ENCODE measurements around the gene WIPF2. TPM values are rescaled to one million over a fixed set of nuclear protein-coding genes. Genes with fewer than 3 reads are reported as not detected.

WIPF2 gene
- total RNA-seq = 10 to 100 TPM; 10.7 to 13.2 TPM
- 10 to 100 TPM; 49.2 to 54.3 TPM for polyA plus RNA-seq (ENCODE audit: insufficient read length in 2 of 2)
- long read RNA-seq, donor 1, full-length matches to known transcripts = 15 of 15 reads
- long read RNA-seq, donor 1, partial matches to known transcripts = 0 of 15 reads
- long read RNA-seq, donor 1, other reads (novel, unspliced or antisense) = 0 of 15 reads
- long read RNA-seq, donor 2, transcript WIPF2-205 (3 exons, 554 nt) = major isoform, 5 of 19 reads
- long read RNA-seq, donor 2, partial matches to known transcripts = 14 of 19 reads
- long read RNA-seq, donor 2, other reads (novel, unspliced or antisense) = 0 of 19 reads
- long read RNA-seq, donor 3, full-length matches to known transcripts = 6 of 11 reads
- long read RNA-seq, donor 3, partial matches to known transcripts = 5 of 11 reads
- long read RNA-seq, donor 3, other reads (novel, unspliced or antisense) = 0 of 11 reads
- long read RNA-seq, donor 4, partial matches to known transcripts = 12 of 13 reads
- long read RNA-seq, donor 4, other reads (novel, unspliced or antisense) = 0 of 13 reads

- H3K9me3 ChIP-seq (ENCODE audit: control insufficient read depth, insufficient read depth, low read length) = no peaks in the 10 kb centered on the region
- peak within 1 kb of the TSS; percentile 97 for H3K27ac ChIP-seq (ENCODE audit: low read depth, low read length)
- H3K4me1 ChIP-seq (ENCODE audit: control insufficient read depth, insufficient read depth, low read length) = peaks cover 30% of the 10 kb centered on the region
- DNase-seq (ENCODE audit: low read depth in 4 of 6, low spot score in 6 of 6) = peak; percentile 91 to 100 (median 97)
- H3K36me3 ChIP-seq (ENCODE audit: control insufficient read depth, insufficient read depth, low read length) = peaks cover 4% of the 10 kb centered on the region
- 1% methylated on average over 51 of the region's 59 CpGs for WGBS (ENCODE audit: insufficient coverage)
- H3K4me3 ChIP-seq (ENCODE audit: low read depth, low read length) = peak within 1 kb of the TSS; percentile 70
- no peaks in the 10 kb centered on the region for H3K27me3 ChIP-seq (ENCODE audit: control insufficient read depth, insufficient read depth, low read length)
Measured at GRCh38 chr17:40218740-40219593, at the start of gene WIPF2. TSS of gene WIPF2 (plus strand) at chr17:40219304. CDS start at chr17:40256460, 37,156 bp downstream.

GRCh38 chr17:40170325-40170724 is 48.8 kb upstream of the WIPF2 start:
- H3K4me1 ChIP-seq (ENCODE audit: control insufficient read depth, insufficient read depth, low read length) = no peaks in the 10 kb centered on the region
- peaks cover 81% of the 10 kb centered on the region for H3K36me3 ChIP-seq (ENCODE audit: control insufficient read depth, insufficient read depth, low read length)
- H3K27ac ChIP-seq (ENCODE audit: low read depth, low read length) = no peak overlapping the region

GRCh38 chr17:40171750-40172149 is 47.4 kb upstream of the WIPF2 start:
- Histone ChIP-seq H3K27ac (ENCODE audit: low read depth, low read length) (no peak overlapping the region), H3K4me3 (ENCODE audit: low read depth, low read length) (no peak overlapping the region), H3K9me3 (ENCODE audit: control insufficient read depth, insufficient read depth, low read length) (no peaks in the 10 kb centered on the region), H3K36me3 (ENCODE audit: control insufficient read depth, insufficient read depth, low read length) (peaks cover 80% of the 10 kb centered on the region), H3K4me1 (ENCODE audit: control insufficient read depth, insufficient read depth, low read length) (peaks cover 4% of the 10 kb centered on the region), H3K27me3 (ENCODE audit: control insufficient read depth, insufficient read depth, low read length) (no peaks in the 10 kb centered on the region)
- DNase-seq (ENCODE audit: low read depth in 4 of 6, low spot score in 6 of 6) = no peak
- WGBS (ENCODE audit: insufficient coverage) = no CpG with 5 or more reads among the region's 1 CpG

More at GRCh38 chr17:40170325-40170724, 48.8 kb upstream of the WIPF2 start:
- H3K4me3 ChIP-seq (ENCODE audit: low read depth, low read length) = no peak overlapping the region
- no peaks in the 10 kb centered on the region for H3K27me3 ChIP-seq (ENCODE audit: control insufficient read depth, insufficient read depth, low read length)
- no peaks in the 10 kb centered on the region for H3K9me3 ChIP-seq (ENCODE audit: control insufficient read depth, insufficient read depth, low read length)
- DNase-seq (ENCODE audit: low read depth in 4 of 6, low spot score in 6 of 6) = no peak
- no CpG with 5 or more reads among the region's 2 CpGs for WGBS (ENCODE audit: insufficient coverage)

GRCh38 chr17:40173091-40173777 is 45.9 kb upstream of the WIPF2 start:
- DNase-seq (ENCODE audit: low read depth in 4 of 6, low spot score in 6 of 6) = no peak
- Histone ChIP-seq H3K4me1 (ENCODE audit: control insufficient read depth, insufficient read depth, low read length) (peaks cover 16% of the 10 kb centered on the region), H3K36me3 (ENCODE audit: control insufficient read depth, insufficient read depth, low read length) (peaks cover 69% of the 10 kb centered on the region), H3K9me3 (ENCODE audit: control insufficient read depth, insufficient read depth, low read length) (no peaks in the 10 kb centered on the region), H3K27me3 (ENCODE audit: control insufficient read depth, insufficient read depth, low read length) (no peaks in the 10 kb centered on the region), H3K27ac (ENCODE audit: low read depth, low read length) (no peak overlapping the region), H3K4me3 (ENCODE audit: low read depth, low read length) (no peak overlapping the region)
- WGBS (ENCODE audit: insufficient coverage) = 88% methylated on average over 3 of the region's 4 CpGs

- no peak for DNase-seq (ENCODE audit: low read depth in 4 of 6, low spot score in 6 of 6)
- peaks cover 22% of the 10 kb centered on the region for H3K4me1 ChIP-seq (ENCODE audit: control insufficient read depth, insufficient read depth, low read length)
- H3K36me3 ChIP-seq (ENCODE audit: control insufficient read depth, insufficient read depth, low read length) = peaks cover 69% of the 10 kb centered on the region
- H3K27ac ChIP-seq (ENCODE audit: low read depth, low read length) = no peak overlapping the region
- 91% methylated on average over 1 of the region's 3 CpGs for WGBS (ENCODE audit: insufficient coverage)
- no peaks in the 10 kb centered on the region for H3K9me3 ChIP-seq (ENCODE audit: control insufficient read depth, insufficient read depth, low read length)
- H3K4me3 ChIP-seq (ENCODE audit: low read depth, low read length) = no peak overlapping the region
- no peaks in the 10 kb centered on the region for H3K27me3 ChIP-seq (ENCODE audit: control insufficient read depth, insufficient read depth, low read length)
Measured at GRCh38 chr17:40173778-40174135, 45.3 kb upstream of the WIPF2 start.

- WGBS (ENCODE audit: insufficient coverage) = 71% methylated on average over 1 of the region's 1 CpG
- Histone ChIP-seq H3K27me3 (ENCODE audit: control insufficient read depth, insufficient read depth, low read length) (no peaks in the 10 kb centered on the region), H3K4me1 (ENCODE audit: control insufficient read depth, insufficient read depth, low read length) (peaks cover 29% of the 10 kb centered on the region), H3K9me3 (ENCODE audit: control insufficient read depth, insufficient read depth, low read length) (no peaks in the 10 kb centered on the region), H3K36me3 (ENCODE audit: control insufficient read depth, insufficient read depth, low read length) (peaks cover 62% of the 10 kb centered on the region), H3K4me3 (ENCODE audit: low read depth, low read length) (no peak overlapping the region), H3K27ac (ENCODE audit: low read depth, low read length) (no peak overlapping the region)
- DNase-seq (ENCODE audit: low read depth in 4 of 6, low spot score in 6 of 6) = no peak
Measured at GRCh38 chr17:40174514-40174913, 44.6 kb upstream of the WIPF2 start.

- H3K4me1 ChIP-seq (ENCODE audit: control insufficient read depth, insufficient read depth, low read length) = peaks cover 37% of the 10 kb centered on the region
- 93% methylated on average over 4 of the region's 7 CpGs for WGBS (ENCODE audit: insufficient coverage)
- H3K27ac ChIP-seq (ENCODE audit: low read depth, low read length) = no peak overlapping the region
- H3K27me3 ChIP-seq (ENCODE audit: control insufficient read depth, insufficient read depth, low read length) = no peaks in the 10 kb centered on the region
- H3K4me3 ChIP-seq (ENCODE audit: low read depth, low read length) = no peak overlapping the region
- H3K36me3 ChIP-seq (ENCODE audit: control insufficient read depth, insufficient read depth, low read length) = peaks cover 56% of the 10 kb centered on the region
- no peaks in the 10 kb centered on the region for H3K9me3 ChIP-seq (ENCODE audit: control insufficient read depth, insufficient read depth, low read length)
- DNase-seq (ENCODE audit: low read depth in 4 of 6, low spot score in 6 of 6) = peak in 1 of 6 donors; percentile 57
Measured at GRCh38 chr17:40175928-40176753, 43.0 kb upstream of the WIPF2 start.

- Histone ChIP-seq H3K4me3 (ENCODE audit: low read depth, low read length) (peak overlapping the region; percentile 2), H3K4me1 (ENCODE audit: control insufficient read depth, insufficient read depth, low read length) (peaks cover 37% of the 10 kb centered on the region), H3K36me3 (ENCODE audit: control insufficient read depth, insufficient read depth, low read length) (peaks cover 56% of the 10 kb centered on the region), H3K9me3 (ENCODE audit: control insufficient read depth, insufficient read depth, low read length) (no peaks in the 10 kb centered on the region), H3K27ac (ENCODE audit: low read depth, low read length) (no peak overlapping the region), H3K27me3 (ENCODE audit: control insufficient read depth, insufficient read depth, low read length) (no peaks in the 10 kb centered on the region)
- DNase-seq (ENCODE audit: low read depth in 4 of 6, low spot score in 6 of 6) = no peak
- 88% methylated on average over 1 of the region's 2 CpGs for WGBS (ENCODE audit: insufficient coverage)
Measured at GRCh38 chr17:40176754-40177110, 42.4 kb upstream of the WIPF2 start.
